WTC11 (cell line): Measurements from ENCODE around the gene PTPN4. TPM values are rescaled to one million over a fixed set of nuclear protein-coding genes. Genes with fewer than 3 reads are reported as not detected.

Experiments
- ATAC-seq: fragments of 200-7000 bp; cut with Tn5 transposase; 2 replicates; pipeline ENCODE4 v1.10.0; 2021; ENCODE audit warnings: mild to moderate bottlenecking, moderate library complexity
- CTCF ChIA-PET: fragments of 300-600 bp; sonication (Branson Sonifier 250); formaldehyde crosslinking; loops from one replicate; lab custom pipeline; 2021; ENCODE audit warnings: antibody characterized with exemption; lab: Charles Lee
- POLR2A ChIA-PET: fragments of 350-600 bp; sonication (Branson Sonifier 250); formaldehyde crosslinking; loops from one replicate; lab custom pipeline; 2021; ENCODE audit warnings: antibody characterized with exemption; lab: Charles Lee
- DNase-seq: peaks from one replicate; pipeline ENCODE4 v3.0.0; 2021; ENCODE audit warnings: low spot score
- H3K27ac Mint-ChIP-seq: 2 replicates; pipeline ENCODE4 v1.8.0; 2021; ENCODE audit warnings: mixed read lengths
- H3K27me3 Mint-ChIP-seq: 2 replicates; pipeline ENCODE4 v1.8.0; 2021; ENCODE audit warnings: low read depth, mild to moderate bottlenecking, moderate library complexity, mixed read lengths
- H3K36me3 Mint-ChIP-seq: 2 replicates; pipeline ENCODE4 v1.8.0; 2021; ENCODE audit warnings: mixed read lengths
- H3K4me1 Mint-ChIP-seq: 2 replicates; pipeline ENCODE4 v1.8.0; 2022; ENCODE audit warnings: mixed read lengths
- H3K4me3 Mint-ChIP-seq: 2 replicates; pipeline ENCODE4 v1.8.0; 2021; ENCODE audit warnings: mild to moderate bottlenecking, moderate library complexity, mixed read lengths
- H3K9me3 Mint-ChIP-seq: 2 replicates; pipeline ENCODE4 v1.8.0; 2021; ENCODE audit warnings: mixed read lengths
- CBFB ChIP-seq: sonication (generic); formaldehyde crosslinking; IDR thresholded peaks from 2 replicates; pipeline ENCODE4 v1.8.1; 2022; ENCODE audit warnings: mild to moderate bottlenecking, low read depth, missing genetic modification reagents
- CREB1 ChIP-seq: sonication (generic); formaldehyde crosslinking; IDR thresholded peaks from 2 replicates; pipeline ENCODE4 v1.8.0; 2023; ENCODE audit warnings: mild to moderate bottlenecking, missing genetic modification reagents
- CREM ChIP-seq: sonication (generic); formaldehyde crosslinking; IDR thresholded peaks from 2 replicates; pipeline ENCODE4 v1.8.1; 2022; ENCODE audit warnings: mild to moderate bottlenecking, missing genetic modification reagents, moderate library complexity
- EMX1 ChIP-seq: fragments of 250-450 bp; sonication (Bioruptor Pico); IDR thresholded peaks from 2 replicates; pipeline ENCODE4 v1.8.0; 2021; ENCODE audit warnings: mild to moderate bottlenecking
- ETV6 ChIP-seq: sonication (generic); formaldehyde crosslinking; IDR thresholded peaks from 2 replicates; pipeline ENCODE4 v1.8.1; 2022; ENCODE audit warnings: mild to moderate bottlenecking, missing genetic modification reagents
- FOXJ3 ChIP-seq: sonication (generic); formaldehyde crosslinking; IDR thresholded peaks from 2 replicates; pipeline ENCODE4 v1.9.0; 2021; ENCODE audit warnings: missing genetic modification reagents, mild to moderate bottlenecking, borderline replicate concordance
- GABPB1 ChIP-seq: sonication (generic); formaldehyde crosslinking; IDR thresholded peaks from 2 replicates; pipeline ENCODE4 v1.8.1; 2023; ENCODE audit warnings: mild to moderate bottlenecking, missing genetic modification reagents
- GRHL2 ChIP-seq: fragments of 250-450 bp; sonication (Bioruptor Pico); IDR thresholded peaks from 2 replicates; pipeline ENCODE4 v1.8.0; 2022; ENCODE audit warnings: mild to moderate bottlenecking, moderate library complexity; ENCODE audit not compliant: insufficient replicate concordance, severe bottlenecking
- JAZF1 ChIP-seq: fragments of 250-450 bp; sonication (Bioruptor Pico); IDR thresholded peaks from 2 replicates; pipeline ENCODE4 v1.9.0; 2021; ENCODE audit warnings: moderate library complexity, mild to moderate bottlenecking, inconsistent platforms
- MXD4 ChIP-seq: fragments of 250-450 bp; sonication (Bioruptor Pico); IDR thresholded peaks from 2 replicates; pipeline ENCODE4 v1.8.0; 2021; ENCODE audit warnings: mild to moderate bottlenecking, moderate library complexity, borderline replicate concordance
- NR1H2 ChIP-seq: sonication (generic); formaldehyde crosslinking; IDR thresholded peaks from 2 replicates; pipeline ENCODE4 v1.9.0; 2021; ENCODE audit warnings: mild to moderate bottlenecking, moderate library complexity, missing genetic modification reagents
- PRRX2 ChIP-seq: fragments of 250-450 bp; sonication (Bioruptor Pico); IDR thresholded peaks from 2 replicates; pipeline ENCODE4 v1.8.0; 2021; ENCODE audit warnings: mild to moderate bottlenecking
- SOX15 ChIP-seq: fragments of 250-450 bp; sonication (Bioruptor Pico); IDR thresholded peaks from 2 replicates; pipeline ENCODE4 v1.9.0; 2021; ENCODE audit warnings: mild to moderate bottlenecking
- total RNA-seq: library from RNA; stranded (reverse); gene quantifications from 3 replicates; pipeline ENCODE4 v1.2.3, GENCODE V29; 2021
- TF ChIP-seq, protein P1 (sequence below): sonication (generic); formaldehyde crosslinking; IDR thresholded peaks from 2 replicates; pipeline ENCODE4 v1.8.1; 2022; ENCODE audit warnings: mild to moderate bottlenecking, moderate library complexity, missing genetic modification reagents
- TF ChIP-seq, protein P2 (sequence below): sonication (generic); formaldehyde crosslinking; IDR thresholded peaks from 2 replicates; pipeline ENCODE4 v1.8.0; 2023; ENCODE audit warnings: missing genetic modification reagents, mild to moderate bottlenecking, borderline replicate concordance
- TF ChIP-seq, protein P3 (sequence below): sonication (generic); formaldehyde crosslinking; IDR thresholded peaks from 2 replicates; pipeline ENCODE4 v1.8.0; 2023; ENCODE audit warnings: mild to moderate bottlenecking, missing genetic modification reagents
- TF ChIP-seq, protein P4 (sequence below): fragments of 250-450 bp; sonication (Bioruptor Pico); IDR thresholded peaks from 2 replicates; pipeline ENCODE4 v2.1.2; 2022; ENCODE audit warnings: mild to moderate bottlenecking, moderate library complexity
- TF ChIP-seq, protein P5 (sequence below): sonication (generic); formaldehyde crosslinking; IDR thresholded peaks from 2 replicates; pipeline ENCODE4 v1.8.1; 2022; ENCODE audit warnings: low read depth, missing genetic modification reagents, borderline replicate concordance
- TF ChIP-seq, protein P6 (sequence below): fragments of 250-450 bp; sonication (Bioruptor Pico); IDR thresholded peaks from 2 replicates; pipeline ENCODE4 v1.9.0; 2021; ENCODE audit warnings: mild to moderate bottlenecking

PTPN4 gene
- total RNA-seq, 1 experiment from 2014 or later, result 85.8 TPM

DNA sequence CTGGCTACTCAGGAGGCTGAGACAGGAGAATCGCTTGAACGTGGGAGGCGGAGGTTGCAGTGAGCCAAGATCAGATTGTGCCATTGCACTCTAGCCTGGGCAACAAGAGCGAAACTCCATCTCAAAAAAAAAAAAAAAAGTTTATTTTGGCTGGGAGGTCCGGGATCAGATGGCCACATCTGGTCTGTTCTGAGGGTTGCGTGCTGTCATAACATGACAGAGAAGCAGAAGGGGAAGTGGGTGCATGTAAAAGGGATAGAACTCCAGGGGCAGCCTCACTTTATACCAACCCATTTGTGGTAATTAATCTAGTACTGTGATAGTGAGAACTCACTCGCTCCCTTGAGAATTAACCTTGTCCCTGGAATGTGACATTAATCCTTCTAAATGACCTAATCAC, 101.2 kb downstream of the PTPN4 start:
- Mint-ChIP-seq H3K4me1 (peaks cover 63% of the 10 kb centered on the region), H3K36me3 (no peaks in the 10 kb centered on the region), H3K4me3 (no peak overlapping the region), H3K27ac (peak overlapping the region; percentile 29; the same call in 1 of the 2 replicates), H3K27me3 (no peaks in the 10 kb centered on the region), H3K9me3 (no peaks in the 10 kb centered on the region; the same call in 1 of the 2 replicates)
- TF ChIP-seq, protein P1, sequence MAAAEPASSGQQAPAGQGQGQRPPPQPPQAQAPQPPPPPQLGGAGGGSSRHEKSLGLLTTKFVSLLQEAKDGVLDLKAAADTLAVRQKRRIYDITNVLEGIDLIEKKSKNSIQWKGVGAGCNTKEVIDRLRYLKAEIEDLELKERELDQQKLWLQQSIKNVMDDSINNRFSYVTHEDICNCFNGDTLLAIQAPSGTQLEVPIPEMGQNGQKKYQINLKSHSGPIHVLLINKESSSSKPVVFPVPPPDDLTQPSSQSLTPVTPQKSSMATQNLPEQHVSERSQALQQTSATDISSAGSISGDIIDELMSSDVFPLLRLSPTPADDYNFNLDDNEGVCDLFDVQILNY (CRISPR knock-in tag), result no peak
- TF ChIP-seq, protein P2, sequence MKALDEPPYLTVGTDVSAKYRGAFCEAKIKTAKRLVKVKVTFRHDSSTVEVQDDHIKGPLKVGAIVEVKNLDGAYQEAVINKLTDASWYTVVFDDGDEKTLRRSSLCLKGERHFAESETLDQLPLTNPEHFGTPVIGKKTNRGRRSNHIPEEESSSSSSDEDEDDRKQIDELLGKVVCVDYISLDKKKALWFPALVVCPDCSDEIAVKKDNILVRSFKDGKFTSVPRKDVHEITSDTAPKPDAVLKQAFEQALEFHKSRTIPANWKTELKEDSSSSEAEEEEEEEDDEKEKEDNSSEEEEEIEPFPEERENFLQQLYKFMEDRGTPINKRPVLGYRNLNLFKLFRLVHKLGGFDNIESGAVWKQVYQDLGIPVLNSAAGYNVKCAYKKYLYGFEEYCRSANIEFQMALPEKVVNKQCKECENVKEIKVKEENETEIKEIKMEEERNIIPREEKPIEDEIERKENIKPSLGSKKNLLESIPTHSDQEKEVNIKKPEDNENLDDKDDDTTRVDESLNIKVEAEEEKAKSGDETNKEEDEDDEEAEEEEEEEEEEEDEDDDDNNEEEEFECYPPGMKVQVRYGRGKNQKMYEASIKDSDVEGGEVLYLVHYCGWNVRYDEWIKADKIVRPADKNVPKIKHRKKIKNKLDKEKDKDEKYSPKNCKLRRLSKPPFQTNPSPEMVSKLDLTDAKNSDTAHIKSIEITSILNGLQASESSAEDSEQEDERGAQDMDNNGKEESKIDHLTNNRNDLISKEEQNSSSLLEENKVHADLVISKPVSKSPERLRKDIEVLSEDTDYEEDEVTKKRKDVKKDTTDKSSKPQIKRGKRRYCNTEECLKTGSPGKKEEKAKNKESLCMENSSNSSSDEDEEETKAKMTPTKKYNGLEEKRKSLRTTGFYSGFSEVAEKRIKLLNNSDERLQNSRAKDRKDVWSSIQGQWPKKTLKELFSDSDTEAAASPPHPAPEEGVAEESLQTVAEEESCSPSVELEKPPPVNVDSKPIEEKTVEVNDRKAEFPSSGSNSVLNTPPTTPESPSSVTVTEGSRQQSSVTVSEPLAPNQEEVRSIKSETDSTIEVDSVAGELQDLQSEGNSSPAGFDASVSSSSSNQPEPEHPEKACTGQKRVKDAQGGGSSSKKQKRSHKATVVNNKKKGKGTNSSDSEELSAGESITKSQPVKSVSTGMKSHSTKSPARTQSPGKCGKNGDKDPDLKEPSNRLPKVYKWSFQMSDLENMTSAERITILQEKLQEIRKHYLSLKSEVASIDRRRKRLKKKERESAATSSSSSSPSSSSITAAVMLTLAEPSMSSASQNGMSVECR (CRISPR knock-in tag), result no peak
- TF ChIP-seq PRRX2 (CRISPR knock-in tag), result no peak
- CTCF ChIA-PET, result no interaction called here
- DNase-seq, result no peak
- ATAC-seq, result no peak
- POLR2A ChIA-PET, result no interaction called here

DNA sequence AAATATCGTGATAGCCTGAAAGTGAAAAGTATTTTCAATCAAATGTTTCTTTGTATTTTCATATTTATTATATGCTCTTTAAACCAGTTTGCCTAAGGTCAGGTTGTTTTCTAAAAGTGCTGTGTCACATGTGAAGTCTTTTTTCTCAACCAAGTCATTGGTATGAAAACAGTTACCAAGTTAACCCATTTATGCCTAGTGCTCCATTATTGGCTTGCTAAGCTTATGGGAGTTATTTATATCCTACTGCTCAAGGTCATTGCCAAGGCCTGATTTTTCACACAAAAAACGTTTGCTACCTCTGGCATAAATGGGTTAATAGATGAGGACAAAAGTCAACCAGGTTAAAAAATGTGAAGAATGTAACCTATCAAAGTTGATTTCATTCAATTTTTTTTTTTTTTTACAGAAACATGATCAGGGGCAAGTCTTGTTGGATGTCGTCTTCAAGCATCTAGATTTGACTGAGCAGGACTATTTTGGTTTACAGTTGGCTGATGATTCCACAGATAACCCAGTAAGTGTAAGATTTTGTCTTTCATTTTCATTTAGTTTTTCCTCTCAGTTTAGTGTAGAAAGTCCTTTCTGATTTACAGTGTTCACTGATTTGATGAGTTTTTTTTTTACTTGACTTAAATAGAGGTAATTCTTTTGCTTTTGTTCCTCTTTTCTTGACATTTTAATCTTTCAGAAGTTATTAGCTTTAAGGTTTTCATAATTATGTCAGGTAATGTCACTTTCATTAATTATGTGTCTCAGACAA, 102.6 kb downstream of the PTPN4 start:
- H3K9me3 Mint-ChIP-seq, result peaks cover 7% of the 10 kb centered on the region
- CTCF ChIA-PET, result no interaction called here
- no peak for DNase-seq
- TF ChIP-seq PRRX2 (CRISPR knock-in tag), result no peak
- no peak for TF ChIP-seq SOX15 (CRISPR knock-in tag)
- TF ChIP-seq, protein P3, sequence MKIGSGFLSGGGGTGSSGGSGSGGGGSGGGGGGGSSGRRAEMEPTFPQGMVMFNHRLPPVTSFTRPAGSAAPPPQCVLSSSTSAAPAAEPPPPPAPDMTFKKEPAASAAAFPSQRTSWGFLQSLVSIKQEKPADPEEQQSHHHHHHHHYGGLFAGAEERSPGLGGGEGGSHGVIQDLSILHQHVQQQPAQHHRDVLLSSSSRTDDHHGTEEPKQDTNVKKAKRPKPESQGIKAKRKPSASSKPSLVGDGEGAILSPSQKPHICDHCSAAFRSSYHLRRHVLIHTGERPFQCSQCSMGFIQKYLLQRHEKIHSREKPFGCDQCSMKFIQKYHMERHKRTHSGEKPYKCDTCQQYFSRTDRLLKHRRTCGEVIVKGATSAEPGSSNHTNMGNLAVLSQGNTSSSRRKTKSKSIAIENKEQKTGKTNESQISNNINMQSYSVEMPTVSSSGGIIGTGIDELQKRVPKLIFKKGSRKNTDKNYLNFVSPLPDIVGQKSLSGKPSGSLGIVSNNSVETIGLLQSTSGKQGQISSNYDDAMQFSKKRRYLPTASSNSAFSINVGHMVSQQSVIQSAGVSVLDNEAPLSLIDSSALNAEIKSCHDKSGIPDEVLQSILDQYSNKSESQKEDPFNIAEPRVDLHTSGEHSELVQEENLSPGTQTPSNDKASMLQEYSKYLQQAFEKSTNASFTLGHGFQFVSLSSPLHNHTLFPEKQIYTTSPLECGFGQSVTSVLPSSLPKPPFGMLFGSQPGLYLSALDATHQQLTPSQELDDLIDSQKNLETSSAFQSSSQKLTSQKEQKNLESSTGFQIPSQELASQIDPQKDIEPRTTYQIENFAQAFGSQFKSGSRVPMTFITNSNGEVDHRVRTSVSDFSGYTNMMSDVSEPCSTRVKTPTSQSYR, result no peak
- TF ChIP-seq, protein P4, sequence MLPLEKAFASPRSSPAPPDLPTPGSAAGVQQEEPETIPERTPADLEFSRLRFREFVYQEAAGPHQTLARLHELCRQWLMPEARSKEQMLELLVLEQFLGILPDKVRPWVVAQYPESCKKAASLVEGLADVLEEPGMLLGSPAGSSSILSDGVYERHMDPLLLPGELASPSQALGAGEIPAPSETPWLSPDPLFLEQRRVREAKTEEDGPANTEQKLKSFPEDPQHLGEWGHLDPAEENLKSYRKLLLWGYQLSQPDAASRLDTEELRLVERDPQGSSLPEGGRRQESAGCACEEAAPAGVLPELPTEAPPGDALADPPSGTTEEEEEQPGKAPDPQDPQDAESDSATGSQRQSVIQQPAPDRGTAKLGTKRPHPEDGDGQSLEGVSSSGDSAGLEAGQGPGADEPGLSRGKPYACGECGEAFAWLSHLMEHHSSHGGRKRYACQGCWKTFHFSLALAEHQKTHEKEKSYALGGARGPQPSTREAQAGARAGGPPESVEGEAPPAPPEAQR (CRISPR knock-in tag), result no peak
- TF ChIP-seq EMX1, result no peak
- TF ChIP-seq FOXJ3 (CRISPR knock-in tag), result no peak
- no peak for TF ChIP-seq GRHL2 (CRISPR knock-in tag)
- TF ChIP-seq, all 79 proteins: peak for 0
- peaks cover 7% of the 10 kb centered on the region for H3K36me3 Mint-ChIP-seq
- peaks cover 55% of the 10 kb centered on the region for H3K4me1 Mint-ChIP-seq
- POLR2A ChIA-PET, result no interaction called here
- no peaks in the 10 kb centered on the region for H3K27me3 Mint-ChIP-seq
- H3K27ac Mint-ChIP-seq, result no peak overlapping the region; the same call in 1 of the 2 replicates
- ATAC-seq, result no peak
- no peak overlapping the region for H3K4me3 Mint-ChIP-seq

DNA sequence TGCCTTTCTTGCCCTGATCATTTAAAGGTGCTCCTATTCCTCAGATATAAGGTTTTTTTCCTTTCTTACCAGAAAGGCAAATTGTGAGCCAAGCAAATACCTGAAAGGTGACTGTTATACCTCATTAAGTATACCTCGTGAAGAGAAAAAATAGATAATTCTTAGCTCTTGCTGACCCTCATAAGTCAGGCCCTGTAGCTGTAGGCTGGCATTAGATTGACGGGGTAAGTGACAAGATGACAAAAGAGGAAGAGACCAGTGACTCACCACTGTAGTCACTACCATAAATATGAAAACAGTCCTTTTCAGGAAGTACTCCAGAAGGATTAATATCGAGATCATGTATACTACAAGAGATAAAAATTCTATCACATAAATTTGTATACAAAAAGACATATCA, 104.6 kb downstream of the PTPN4 start:
- no peak for DNase-seq
- ATAC-seq, result no peak
- Mint-ChIP-seq H3K4me1 (peaks cover 42% of the 10 kb centered on the region), H3K4me3 (no peak overlapping the region), H3K36me3 (peaks cover 20% of the 10 kb centered on the region), H3K27ac (peak overlapping the region; percentile 28; the same call in 1 of the 2 replicates), H3K9me3 (peaks cover 22% of the 10 kb centered on the region), H3K27me3 (no peaks in the 10 kb centered on the region)
- ChIA-PET POLR2A (no interaction called here), CTCF (no interaction called here)
- no peak for TF ChIP-seq MXD4 (CRISPR knock-in tag)
- TF ChIP-seq GABPB1 (CRISPR knock-in tag), result no peak
- TF ChIP-seq CREM, result no peak
- TF ChIP-seq, protein P5, sequence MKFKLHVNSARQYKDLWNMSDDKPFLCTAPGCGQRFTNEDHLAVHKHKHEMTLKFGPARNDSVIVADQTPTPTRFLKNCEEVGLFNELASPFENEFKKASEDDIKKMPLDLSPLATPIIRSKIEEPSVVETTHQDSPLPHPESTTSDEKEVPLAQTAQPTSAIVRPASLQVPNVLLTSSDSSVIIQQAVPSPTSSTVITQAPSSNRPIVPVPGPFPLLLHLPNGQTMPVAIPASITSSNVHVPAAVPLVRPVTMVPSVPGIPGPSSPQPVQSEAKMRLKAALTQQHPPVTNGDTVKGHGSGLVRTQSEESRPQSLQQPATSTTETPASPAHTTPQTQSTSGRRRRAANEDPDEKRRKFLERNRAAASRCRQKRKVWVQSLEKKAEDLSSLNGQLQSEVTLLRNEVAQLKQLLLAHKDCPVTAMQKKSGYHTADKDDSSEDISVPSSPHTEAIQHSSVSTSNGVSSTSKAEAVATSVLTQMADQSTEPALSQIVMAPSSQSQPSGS, result no peak
- TF ChIP-seq PRRX2 (CRISPR knock-in tag), result no peak
- no peak for TF ChIP-seq ETV6 (CRISPR knock-in tag)
- TF ChIP-seq CBFB, result no peak
- no peak for TF ChIP-seq NR1H2 (CRISPR knock-in tag)
- TF ChIP-seq JAZF1 (CRISPR knock-in tag), result no peak
- TF ChIP-seq, protein P1 (CRISPR knock-in tag), result no peak
- TF ChIP-seq, protein P6, sequence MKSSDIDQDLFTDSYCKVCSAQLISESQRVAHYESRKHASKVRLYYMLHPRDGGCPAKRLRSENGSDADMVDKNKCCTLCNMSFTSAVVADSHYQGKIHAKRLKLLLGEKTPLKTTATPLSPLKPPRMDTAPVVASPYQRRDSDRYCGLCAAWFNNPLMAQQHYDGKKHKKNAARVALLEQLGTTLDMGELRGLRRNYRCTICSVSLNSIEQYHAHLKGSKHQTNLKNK (CRISPR knock-in tag), result no peak
- TF ChIP-seq CREB1 (CRISPR knock-in tag), result no peak
